HepG2 (cell line): ENCODE data around the gene TUBB2B. TPM values are rescaled to one million over a fixed set of nuclear protein-coding genes. Genes with fewer than 3 reads are reported as not detected.

ENCODE experiments used
- ATF7-NPFF ChIP-seq: sonication (generic); formaldehyde crosslinking; IDR thresholded peaks from 2 replicates; pipeline ENCODE4 v1.8.1; 2023; ENCODE audit warnings: mild to moderate bottlenecking, low read depth, missing genetic modification reagents, moderate library complexity
- BCLAF1 ChIP-seq: fragments of 450-650 bp; IDR thresholded peaks from 2 replicates; pipeline ENCODE4 v1.6.1; 2017; ENCODE audit warnings: mild to moderate bottlenecking
- GMEB1 ChIP-seq: sonication (generic); formaldehyde crosslinking; IDR thresholded peaks from 2 replicates; pipeline ENCODE4 v1.5.1; 2020; ENCODE audit warnings: missing genetic modification reagents, mild to moderate bottlenecking, borderline replicate concordance
- HNRNPLL ChIP-seq: fragments of 200-400 bp; formaldehyde crosslinking; IDR thresholded peaks from 2 replicates; pipeline ENCODE4 v1.6.1; 2017; ENCODE audit warnings: mild to moderate bottlenecking, low read depth, low read length; ENCODE audit not compliant: poor library complexity, severe bottlenecking
- NFRKB ChIP-seq: fragments of 450-650 bp; IDR thresholded peaks from 2 replicates; pipeline ENCODE4 v1.6.1; 2017
- POLR2A ChIP-seq, 2 experiments: IDR thresholded peaks; 2 replicates each; pipeline ENCODE4 v1.6.1; 2011; ENCODE audit warnings: low read depth in 2 of 2, low read length in 2 of 2, mild to moderate bottlenecking in 1 of 2, moderate library complexity in 1 of 2; ENCODE audit not compliant: insufficient read depth in 1 of 2
- SAP130 ChIP-seq: IDR thresholded peaks from 2 replicates; pipeline ENCODE4 v1.6.1; 2016; ENCODE audit warnings: low read depth
- TCF7 ChIP-seq: sonication (generic); IDR thresholded peaks from 2 replicates; pipeline ENCODE4 v1.6.1; 2016; ENCODE audit warnings: antibody characterized with exemption, low read depth
- ZBTB38 ChIP-seq: sonication (generic); formaldehyde crosslinking; IDR thresholded peaks from 2 replicates; pipeline ENCODE4 v1.5.1; 2020; ENCODE audit warnings: mild to moderate bottlenecking, missing genetic modification reagents
- ZBTB43 ChIP-seq: sonication (generic); formaldehyde crosslinking; conservative IDR thresholded peaks from 2 replicates; pipeline ENCODE4 v1.4.0; 2020; ENCODE audit warnings: missing genetic modification reagents
- ZNF207 ChIP-seq: fragments of 450-650 bp; IDR thresholded peaks from 2 replicates; pipeline ENCODE4 v1.6.1; 2016; ENCODE audit warnings: antibody characterized with exemption, borderline replicate concordance
- ZNF317 ChIP-seq: sonication (generic); formaldehyde crosslinking; IDR thresholded peaks from 2 replicates; pipeline ENCODE4 v1.5.0; 2020; ENCODE audit warnings: mild to moderate bottlenecking, missing genetic modification reagents
- ZNF407 ChIP-seq: sonication (generic); formaldehyde crosslinking; IDR thresholded peaks from one replicate; pipeline ENCODE4 v1.5.1; 2020; ENCODE audit warnings: mild to moderate bottlenecking, missing genetic modification reagents; ENCODE audit errors: not compliant biosample characterization
- ZNF446 ChIP-seq: sonication (generic); formaldehyde crosslinking; IDR thresholded peaks from 2 replicates; pipeline ENCODE4 v1.5.0; 2020; ENCODE audit warnings: mild to moderate bottlenecking, missing genetic modification reagents
- ZNF780A ChIP-seq: sonication (generic); formaldehyde crosslinking; IDR thresholded peaks from 2 replicates; pipeline ENCODE4 v1.8.0; 2022; ENCODE audit warnings: mild to moderate bottlenecking, missing genetic modification reagents, moderate library complexity
- polyA plus RNA-seq, 8 experiments: library from polyadenylated mRNA; depleted of rRNA in 3 of 8; stranded (reverse) in 7 of 8; unstranded in 1 of 8; fragments of >200 nt; fragmentation: Illumina TruSeq in 4 of 8; extraction: Trizol in 4 of 8; gene quantifications; 2 replicates each; pipeline versions ENCODE4 v1.2.1 to v1.2.3, GENCODE V29; 2011 to 2016; ENCODE audit warnings: low read depth in 4 of 8, missing spikeins in 1 of 8, mixed read lengths in 1 of 8; ENCODE audit not compliant: insufficient read depth in 1 of 8
- total RNA-seq, 5 experiments: library from RNA; depleted of rRNA; stranded (reverse); fragments of >200 nt; fragmentation: Illumina TruSeq; extraction: Trizol; gene quantifications; 2 replicates each; pipeline ENCODE4 v1.2.3, GENCODE V29; 2016; ENCODE audit warnings: low read depth in 1 of 5

The TUBB2B gene
- total and polyA plus RNA-seq, 2 of the 13 experiments (the other 11 are each of a cell fraction or from before 2014, with no cell fraction given), result 10.3 to 23.6 TPM

- no peak for TF ChIP-seq ZBTB43 (CRISPR knock-in tag)
- TF ChIP-seq ATF7-NPFF (CRISPR knock-in tag), result peak; percentile 78; the same call in 1 of the 2 replicates
- no peak for TF ChIP-seq BCLAF1
- peak in 1 of 2 experiments; percentile 84; a peak in 3 of 4 replicates for TF ChIP-seq POLR2A (IDR thresholded peaks at IDR 0.05; ENCODE audit: insufficient read depth in 1 of 2, low read depth in 2 of 2, low read length in 2 of 2)
- TF ChIP-seq ZNF207, result no peak
- no peak for TF ChIP-seq ZNF407 (CRISPR knock-in tag)
- TF ChIP-seq ZNF317 (CRISPR knock-in tag), result peak; percentile 95
- peak; percentile 92 for TF ChIP-seq SAP130 (CRISPR knock-in tag)
- TF ChIP-seq ZBTB38 (CRISPR knock-in tag), result peak; percentile 71; the same call in 1 of the 2 replicates
- peak; percentile 18; the same call in 1 of the 2 replicates for TF ChIP-seq GMEB1 (CRISPR knock-in tag)
- TF ChIP-seq NFRKB, result no peak
- no peak for TF ChIP-seq ZNF780A (CRISPR knock-in tag)
- no peak for TF ChIP-seq TCF7
- TF ChIP-seq ZNF446, result no peak
- no peak for TF ChIP-seq HNRNPLL
Measured at GRCh38 chr6:3195695-3196497, 31.6 kb downstream of the TUBB2B start (continued).
